Stimulated activated CD4-positive, alpha-beta T cell treated with anti-CD3 and anti-CD28 coated beads, Interleukin-1b, Interleukin-23, amount 100 ng/mL, for 48 hours (primary cell): Measurements from ENCODE around the gene CPNE4.

Experiments used
- DNase-seq: peaks from one replicate; pipeline ENCODE4 v3.0.0-alpha.2; 2020

CPNE4 gene

GRCh38 chr3:131856171-131856570, 178.6 kb downstream of the CPNE4 start:
- no peak for DNase-seq

- no peak for DNase-seq
Observed at GRCh38 chr3:131850223-131850622, 184.6 kb downstream of the CPNE4 start.

GRCh38 chr3:131849616-131850015, 185.2 kb downstream of the CPNE4 start:
- no peak for DNase-seq

- no peak for DNase-seq
Observed at GRCh38 chr3:131847966-131848510, 186.8 kb downstream of the CPNE4 start.

GRCh38 chr3:131846296-131846924, 188.4 kb downstream of the CPNE4 start:
- no peak for DNase-seq

GRCh38 chr3:131843174-131843573, 191.6 kb downstream of the CPNE4 start:
- no peak for DNase-seq

- no peak for DNase-seq
Observed at GRCh38 chr3:131840156-131840797, 194.5 kb downstream of the CPNE4 start.

- DNase-seq: no peak
Observed at GRCh38 chr3:131835906-131836305, 198.9 kb downstream of the CPNE4 start.

- DNase-seq: no peak
Observed at GRCh38 chr3:131831608-131832007, 203.2 kb downstream of the CPNE4 start.

GRCh38 chr3:131821191-131821762, 213.5 kb downstream of the CPNE4 start:
- no peak for DNase-seq

GRCh38 chr3:131819381-131820055, 215.3 kb downstream of the CPNE4 start:
- no peak for DNase-seq

GRCh38 chr3:131812433-131812832, 222.4 kb downstream of the CPNE4 start:
- DNase-seq: no peak

- DNase-seq: no peak
Observed at GRCh38 chr3:131811481-131811880, 223.3 kb downstream of the CPNE4 start.

- DNase-seq: no peak
Observed at GRCh38 chr3:131807822-131808221, 227.0 kb downstream of the CPNE4 start.

- no peak for DNase-seq
Observed at GRCh38 chr3:131806736-131807135, 228.1 kb downstream of the CPNE4 start.

GRCh38 chr3:131804565-131805133, 230.2 kb downstream of the CPNE4 start:
- DNase-seq: no peak

- no peak for DNase-seq
Observed at GRCh38 chr3:131803113-131803512, 231.7 kb downstream of the CPNE4 start.

- no peak for DNase-seq
Observed at GRCh38 chr3:131802029-131802428, 232.8 kb downstream of the CPNE4 start.

- no peak for DNase-seq
Observed at GRCh38 chr3:131801566-131801965, 233.2 kb downstream of the CPNE4 start.

GRCh38 chr3:131797776-131798175, 237.0 kb downstream of the CPNE4 start:
- no peak for DNase-seq

GRCh38 chr3:131796558-131797198, 238.1 kb downstream of the CPNE4 start:
- no peak for DNase-seq

GRCh38 chr3:131796111-131796510, 238.7 kb downstream of the CPNE4 start:
- no peak for DNase-seq
